HepG2 (cell line): ENCODE measurements around the gene TRAF4. TPM values are rescaled to one million over a fixed set of nuclear protein-coding genes. Genes with fewer than 3 reads are reported as not detected.
A peak's percentile ranks its signal among the peaks of the same experiment; 100 is the strongest.

Experiments
- ETV5 ChIP-seq: IDR thresholded peaks from 2 replicates; pipeline ENCODE4 v1.6.1; 2018; ENCODE audit warnings: missing biosample characterization, missing genetic modification reagents, inconsistent platforms, borderline replicate concordance
- FIP1L1 ChIP-seq: fragments of 200-400 bp; formaldehyde crosslinking; IDR thresholded peaks from 2 replicates; pipeline ENCODE4 v1.6.1; 2018; ENCODE audit warnings: low read depth, mild to moderate bottlenecking, low read length, moderate library complexity, borderline replicate concordance; ENCODE audit not compliant: insufficient read depth
- KDM5B ChIP-seq: sonication (generic); formaldehyde crosslinking; IDR thresholded peaks from 2 replicates; pipeline ENCODE4 v1.4.0; 2020; ENCODE audit warnings: missing genetic modification reagents, mild to moderate bottlenecking, borderline replicate concordance
- MTA1 ChIP-seq: sonication (generic); formaldehyde crosslinking; IDR thresholded peaks from 2 replicates; pipeline ENCODE4 v1.4.0; 2020; ENCODE audit warnings: missing genetic modification reagents, mild to moderate bottlenecking, borderline replicate concordance
- PPARG ChIP-seq: conservative IDR thresholded peaks from 2 replicates; pipeline ENCODE4 v1.6.1; 2016; ENCODE audit warnings: missing biosample characterization, missing genetic modification reagents
- SKI ChIP-seq: fragments of 450-650 bp; IDR thresholded peaks from one replicate; pipeline ENCODE4 v1.6.1; 2018; ENCODE audit warnings: mild to moderate bottlenecking; ENCODE audit not compliant: partially characterized antibody
- SP140L ChIP-seq: sonication (generic); formaldehyde crosslinking; IDR thresholded peaks from 2 replicates; pipeline ENCODE4 v1.4.0; 2020; ENCODE audit warnings: missing genetic modification reagents, borderline replicate concordance
- TEAD2 ChIP-seq: sonication (generic); formaldehyde crosslinking; IDR thresholded peaks from 2 replicates; pipeline ENCODE4 v1.9.0; 2021; ENCODE audit warnings: missing genetic modification reagents
- ZFP36 ChIP-seq: fragments of 150-350 bp; IDR thresholded peaks from 2 replicates; pipeline ENCODE4 v1.6.1; 2018; ENCODE audit warnings: borderline replicate concordance, low read length, low read depth; ENCODE audit not compliant: partially characterized antibody
- ZIK1 ChIP-seq: sonication (generic); formaldehyde crosslinking; IDR thresholded peaks from 2 replicates; pipeline ENCODE4 v1.5.0; 2020; ENCODE audit warnings: mild to moderate bottlenecking, low read depth, missing genetic modification reagents, borderline replicate concordance
- ZNF251 ChIP-seq: sonication (generic); formaldehyde crosslinking; IDR thresholded peaks from 2 replicates; pipeline ENCODE4 v1.9.0; 2021; ENCODE audit warnings: mild to moderate bottlenecking, missing genetic modification reagents
- ZNF34 ChIP-seq: sonication (generic); formaldehyde crosslinking; IDR thresholded peaks from 2 replicates; pipeline ENCODE4 v1.4.0; 2020; ENCODE audit warnings: mild to moderate bottlenecking, missing genetic modification reagents, borderline replicate concordance
- ZNF577 ChIP-seq: sonication (generic); formaldehyde crosslinking; IDR thresholded peaks from 2 replicates; pipeline ENCODE4 v1.4.0; 2020; ENCODE audit warnings: mild to moderate bottlenecking, low read depth, missing genetic modification reagents, borderline replicate concordance
- ZSCAN9 ChIP-seq: IDR thresholded peaks from 2 replicates; pipeline ENCODE4 v1.6.1; 2016; ENCODE audit warnings: borderline replicate concordance
- polyA plus RNA-seq, 8 experiments: library from polyadenylated mRNA; depleted of rRNA in 3 of 8; stranded (reverse) in 7 of 8; unstranded in 1 of 8; fragments of >200 nt; fragmentation: Illumina TruSeq in 4 of 8; extraction: Trizol in 4 of 8; gene quantifications; 2 replicates each; pipeline versions ENCODE4 v1.2.1 to v1.2.3, GENCODE V29; 2011 to 2016; ENCODE audit warnings: low read depth in 4 of 8, missing spikeins in 1 of 8, mixed read lengths in 1 of 8; ENCODE audit not compliant: insufficient read depth in 1 of 8
- total RNA-seq, 5 experiments: library from RNA; depleted of rRNA; stranded (reverse); fragments of >200 nt; fragmentation: Illumina TruSeq; extraction: Trizol; gene quantifications; 2 replicates each; pipeline ENCODE4 v1.2.3, GENCODE V29; 2016; ENCODE audit warnings: low read depth in 1 of 5
- TF ChIP-seq, protein P1 (sequence below): sonication (generic); formaldehyde crosslinking; IDR thresholded peaks from 2 replicates; pipeline ENCODE4 v1.5.1; 2020; ENCODE audit warnings: mild to moderate bottlenecking, missing genetic modification reagents, moderate library complexity
- TF ChIP-seq, protein P2 (sequence below): sonication (generic); formaldehyde crosslinking; IDR thresholded peaks from 2 replicates; pipeline ENCODE4 v1.5.0; 2020; ENCODE audit warnings: missing genetic modification reagents, mild to moderate bottlenecking, borderline replicate concordance
- TF ChIP-seq, protein P3 (sequence below): IDR thresholded peaks from 2 replicates; pipeline ENCODE4 v1.6.1; 2016; ENCODE audit warnings: low read depth, borderline replicate concordance
- TF ChIP-seq, protein P4 (sequence below): sonication (generic); formaldehyde crosslinking; IDR thresholded peaks from 2 replicates; pipeline ENCODE4 v1.8.1; 2023; ENCODE audit warnings: mild to moderate bottlenecking, moderate library complexity, missing genetic modification reagents
- TF ChIP-seq, protein P5 (sequence below): sonication (generic); formaldehyde crosslinking; IDR thresholded peaks from 2 replicates; pipeline ENCODE4 v1.4.0; 2020; ENCODE audit warnings: missing genetic modification reagents, borderline replicate concordance

Gene TRAF4
- total and polyA plus RNA-seq, 2 of the 13 experiments (the other 11 are each of a cell fraction or from before 2014, with no cell fraction given), result 86.0 to 89.9 TPM

DNA sequence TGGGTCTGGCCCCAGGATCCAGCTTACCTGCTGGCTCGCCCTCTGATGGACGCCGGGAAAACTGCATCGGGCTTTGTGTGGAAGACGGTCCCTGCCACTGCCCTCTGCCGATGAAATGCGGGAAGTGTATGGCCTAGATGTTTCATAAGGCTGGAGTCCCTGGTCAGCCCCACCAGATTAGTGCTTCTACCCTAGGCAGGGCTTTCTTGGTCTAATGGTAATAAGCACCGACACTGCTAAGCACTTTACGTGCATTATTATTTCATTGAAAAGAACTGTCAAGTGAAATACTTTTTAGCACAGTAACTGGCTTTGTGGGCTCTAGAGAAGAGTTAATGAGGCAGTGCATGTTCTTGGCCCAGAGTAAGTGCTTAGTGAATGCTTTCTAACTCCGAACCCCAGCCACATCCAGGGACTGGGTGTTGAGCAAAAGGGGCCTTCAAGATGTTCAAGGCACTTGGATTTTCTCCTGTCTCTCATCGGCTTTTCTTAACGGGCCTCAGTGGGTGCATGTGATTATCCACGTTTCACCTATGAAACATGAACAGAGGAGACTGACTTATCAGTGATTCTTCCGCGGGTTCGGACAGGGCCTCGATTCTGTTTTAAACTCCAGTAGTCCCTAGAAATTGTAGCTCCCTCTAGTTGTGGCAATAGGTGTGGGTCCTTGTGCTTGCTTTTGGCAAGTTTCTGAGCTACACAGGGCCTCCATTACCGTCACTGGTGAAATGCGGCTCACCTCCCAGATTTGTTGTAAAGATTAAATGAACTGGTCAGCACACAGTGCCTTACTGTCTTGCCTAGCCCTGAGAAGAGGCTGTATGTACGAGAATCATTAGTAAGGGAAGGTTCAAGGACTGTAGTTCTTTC is 6.6 kb downstream of the TRAF4 start (continued):
- TF ChIP-seq, protein P1, sequence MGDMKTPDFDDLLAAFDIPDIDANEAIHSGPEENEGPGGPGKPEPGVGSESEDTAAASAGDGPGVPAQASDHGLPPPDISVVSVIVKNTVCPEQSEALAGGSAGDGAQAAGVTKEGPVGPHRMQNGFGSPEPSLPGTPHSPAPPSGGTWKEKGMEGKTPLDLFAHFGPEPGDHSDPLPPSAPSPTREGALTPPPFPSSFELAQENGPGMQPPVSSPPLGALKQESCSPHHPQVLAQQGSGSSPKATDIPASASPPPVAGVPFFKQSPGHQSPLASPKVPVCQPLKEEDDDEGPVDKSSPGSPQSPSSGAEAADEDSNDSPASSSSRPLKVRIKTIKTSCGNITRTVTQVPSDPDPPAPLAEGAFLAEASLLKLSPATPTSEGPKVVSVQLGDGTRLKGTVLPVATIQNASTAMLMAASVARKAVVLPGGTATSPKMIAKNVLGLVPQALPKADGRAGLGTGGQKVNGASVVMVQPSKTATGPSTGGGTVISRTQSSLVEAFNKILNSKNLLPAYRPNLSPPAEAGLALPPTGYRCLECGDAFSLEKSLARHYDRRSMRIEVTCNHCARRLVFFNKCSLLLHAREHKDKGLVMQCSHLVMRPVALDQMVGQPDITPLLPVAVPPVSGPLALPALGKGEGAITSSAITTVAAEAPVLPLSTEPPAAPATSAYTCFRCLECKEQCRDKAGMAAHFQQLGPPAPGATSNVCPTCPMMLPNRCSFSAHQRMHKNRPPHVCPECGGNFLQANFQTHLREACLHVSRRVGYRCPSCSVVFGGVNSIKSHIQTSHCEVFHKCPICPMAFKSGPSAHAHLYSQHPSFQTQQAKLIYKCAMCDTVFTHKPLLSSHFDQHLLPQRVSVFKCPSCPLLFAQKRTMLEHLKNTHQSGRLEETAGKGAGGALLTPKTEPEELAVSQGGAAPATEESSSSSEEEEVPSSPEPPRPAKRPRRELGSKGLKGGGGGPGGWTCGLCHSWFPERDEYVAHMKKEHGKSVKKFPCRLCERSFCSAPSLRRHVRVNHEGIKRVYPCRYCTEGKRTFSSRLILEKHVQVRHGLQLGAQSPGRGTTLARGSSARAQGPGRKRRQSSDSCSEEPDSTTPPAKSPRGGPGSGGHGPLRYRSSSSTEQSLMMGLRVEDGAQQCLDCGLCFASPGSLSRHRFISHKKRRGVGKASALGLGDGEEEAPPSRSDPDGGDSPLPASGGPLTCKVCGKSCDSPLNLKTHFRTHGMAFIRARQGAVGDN (CRISPR knock-in tag), result peak; percentile 68
- peak; percentile 54 for TF ChIP-seq PPARG (CRISPR knock-in tag)
- TF ChIP-seq FIP1L1, result no peak
- no peak for TF ChIP-seq ZNF251
- TF ChIP-seq, protein P2, sequence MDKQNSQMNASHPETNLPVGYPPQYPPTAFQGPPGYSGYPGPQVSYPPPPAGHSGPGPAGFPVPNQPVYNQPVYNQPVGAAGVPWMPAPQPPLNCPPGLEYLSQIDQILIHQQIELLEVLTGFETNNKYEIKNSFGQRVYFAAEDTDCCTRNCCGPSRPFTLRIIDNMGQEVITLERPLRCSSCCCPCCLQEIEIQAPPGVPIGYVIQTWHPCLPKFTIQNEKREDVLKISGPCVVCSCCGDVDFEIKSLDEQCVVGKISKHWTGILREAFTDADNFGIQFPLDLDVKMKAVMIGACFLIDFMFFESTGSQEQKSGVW (CRISPR knock-in tag), result no peak
- TF ChIP-seq TEAD2 (CRISPR knock-in tag), result no peak
- TF ChIP-seq KDM5B (CRISPR knock-in tag), result peak; percentile 59; the same call in 1 of the 2 replicates
- TF ChIP-seq ETV5, result no peak
- TF ChIP-seq, protein P3, sequence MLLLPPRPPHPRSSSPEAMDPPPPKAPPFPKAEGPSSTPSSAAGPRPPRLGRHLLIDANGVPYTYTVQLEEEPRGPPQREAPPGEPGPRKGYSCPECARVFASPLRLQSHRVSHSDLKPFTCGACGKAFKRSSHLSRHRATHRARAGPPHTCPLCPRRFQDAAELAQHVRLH (CRISPR knock-in tag), result peak; percentile 63; the same call in 1 of the 2 replicates
- TF ChIP-seq SP140L, result no peak
- TF ChIP-seq ZNF34 (CRISPR knock-in tag), result no peak
- TF ChIP-seq ZNF577, result no peak
- TF ChIP-seq ZFP36, result no peak
- TF ChIP-seq, protein P4, sequence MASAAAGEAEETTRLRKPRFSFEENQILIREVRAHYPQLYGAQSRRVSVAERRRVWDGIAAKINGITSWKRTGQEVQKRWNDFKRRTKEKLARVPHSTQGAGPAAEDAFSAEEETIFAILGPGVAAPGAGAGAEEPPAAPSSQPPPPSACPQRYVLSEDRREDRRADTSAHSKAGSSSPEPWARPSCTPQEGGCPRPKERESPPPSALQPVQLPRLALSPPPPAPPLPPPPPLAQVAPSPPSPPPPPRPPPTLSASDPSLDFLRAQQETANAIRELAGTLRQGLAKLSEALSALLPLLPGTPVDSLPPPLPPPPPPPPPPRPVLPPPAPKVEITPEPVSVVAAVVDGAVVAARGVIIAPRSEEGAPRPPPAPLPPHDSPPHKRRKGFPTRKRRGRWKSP, result no peak
- no peak for TF ChIP-seq MTA1 (CRISPR knock-in tag)
- no peak; the same call in 1 of the 2 replicates for TF ChIP-seq ZSCAN9
- TF ChIP-seq ZIK1 (CRISPR knock-in tag), result no peak
- TF ChIP-seq, protein P5, sequence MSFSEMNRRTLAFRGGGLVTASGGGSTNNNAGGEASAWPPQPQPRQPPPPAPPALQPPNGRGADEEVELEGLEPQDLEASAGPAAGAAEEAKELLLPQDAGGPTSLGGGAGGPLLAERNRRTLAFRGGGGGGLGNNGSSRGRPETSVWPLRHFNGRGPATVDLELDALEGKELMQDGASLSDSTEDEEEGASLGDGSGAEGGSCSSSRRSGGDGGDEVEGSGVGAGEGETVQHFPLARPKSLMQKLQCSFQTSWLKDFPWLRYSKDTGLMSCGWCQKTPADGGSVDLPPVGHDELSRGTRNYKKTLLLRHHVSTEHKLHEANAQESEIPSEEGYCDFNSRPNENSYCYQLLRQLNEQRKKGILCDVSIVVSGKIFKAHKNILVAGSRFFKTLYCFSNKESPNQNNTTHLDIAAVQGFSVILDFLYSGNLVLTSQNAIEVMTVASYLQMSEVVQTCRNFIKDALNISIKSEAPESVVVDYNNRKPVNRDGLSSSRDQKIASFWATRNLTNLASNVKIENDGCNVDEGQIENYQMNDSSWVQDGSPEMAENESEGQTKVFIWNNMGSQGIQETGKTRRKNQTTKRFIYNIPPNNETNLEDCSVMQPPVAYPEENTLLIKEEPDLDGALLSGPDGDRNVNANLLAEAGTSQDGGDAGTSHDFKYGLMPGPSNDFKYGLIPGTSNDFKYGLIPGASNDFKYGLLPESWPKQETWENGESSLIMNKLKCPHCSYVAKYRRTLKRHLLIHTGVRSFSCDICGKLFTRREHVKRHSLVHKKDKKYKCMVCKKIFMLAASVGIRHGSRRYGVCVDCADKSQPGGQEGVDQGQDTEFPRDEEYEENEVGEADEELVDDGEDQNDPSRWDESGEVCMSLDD, result no peak
- no peak for TF ChIP-seq SKI
